Measurements from ENCODE around the gene CNOT10.
"Not testable (repeated sequence)": the region's sequence is repeated elsewhere in the genome, so short reads cannot be mapped to it uniquely, and the experiment has no call there.

CNOT10 gene

DNA sequence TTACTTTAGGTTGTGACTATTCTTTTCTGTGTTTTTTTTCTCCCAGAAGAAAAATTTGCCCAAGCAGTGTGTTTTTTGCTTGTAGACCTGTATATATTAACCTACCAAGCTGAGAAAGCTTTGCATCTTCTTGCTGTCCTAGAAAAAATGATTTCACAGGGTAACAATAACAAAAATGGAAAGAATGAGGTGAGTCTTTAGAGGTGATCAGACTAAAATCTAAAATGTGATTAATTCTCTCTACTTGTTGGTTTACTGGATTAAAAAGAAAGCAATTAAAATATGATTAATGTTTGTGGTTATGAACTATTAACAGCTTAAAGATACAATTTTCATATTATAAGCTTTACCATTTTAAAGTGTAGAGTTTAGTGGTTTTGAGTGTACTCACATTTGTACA lies 28.2 kb downstream of the CNOT10 start:
- Histone ChIP-seq H3K4me3 (ENCODE audit: low read depth, low read length) (no peak overlapping the region), H3K4me1 (ENCODE audit: control insufficient read depth, insufficient read depth, low read length) (no peaks in the 10 kb centered on the region), H3K9me3 (ENCODE audit: control insufficient read depth, insufficient read depth, low read depth, low read length) (no peaks in the 10 kb centered on the region), H3K27ac (ENCODE audit: low read depth, low read length) (no peak overlapping the region), H3K9ac (ENCODE audit: low read length) (no peak overlapping the region), H3K36me3 (ENCODE audit: control insufficient read depth, insufficient read depth, low read length) (peaks cover 87% of the 10 kb centered on the region), H3K27me3 (ENCODE audit: control insufficient read depth, insufficient read depth, low read length) (no peaks in the 10 kb centered on the region)

DNA sequence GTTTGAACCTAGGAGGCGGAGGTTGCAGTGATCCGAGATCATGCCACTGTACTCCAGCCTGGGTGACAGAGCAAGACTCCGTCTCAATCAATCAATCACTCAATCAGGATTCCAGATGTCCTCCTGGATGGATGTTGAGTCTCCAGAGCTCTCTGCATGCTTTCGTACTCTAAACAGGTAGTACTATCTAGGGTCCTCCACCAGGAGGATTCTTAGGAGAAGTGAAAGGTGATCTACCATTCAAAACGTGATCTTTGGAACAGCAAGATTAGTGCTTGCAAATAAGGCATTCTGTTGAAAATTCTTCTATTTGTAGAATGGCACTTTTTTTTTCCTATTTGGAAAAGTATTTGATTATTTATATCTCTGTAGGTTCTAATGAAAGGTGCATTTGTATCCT lies 34.3 kb downstream of the CNOT10 start:
- Histone ChIP-seq H3K27me3 (ENCODE audit: control insufficient read depth, insufficient read depth, low read length) (no peaks in the 10 kb centered on the region), H3K27ac (ENCODE audit: low read depth, low read length) (no peak overlapping the region), H3K36me3 (ENCODE audit: control insufficient read depth, insufficient read depth, low read length) (peaks cover 65% of the 10 kb centered on the region), H3K9ac (ENCODE audit: low read length) (no peak overlapping the region), H3K9me3 (ENCODE audit: control insufficient read depth, insufficient read depth, low read depth, low read length) (no peaks in the 10 kb centered on the region), H3K4me1 (ENCODE audit: control insufficient read depth, insufficient read depth, low read length) (no peaks in the 10 kb centered on the region), H3K4me3 (ENCODE audit: low read depth, low read length) (no peak overlapping the region)

DNA sequence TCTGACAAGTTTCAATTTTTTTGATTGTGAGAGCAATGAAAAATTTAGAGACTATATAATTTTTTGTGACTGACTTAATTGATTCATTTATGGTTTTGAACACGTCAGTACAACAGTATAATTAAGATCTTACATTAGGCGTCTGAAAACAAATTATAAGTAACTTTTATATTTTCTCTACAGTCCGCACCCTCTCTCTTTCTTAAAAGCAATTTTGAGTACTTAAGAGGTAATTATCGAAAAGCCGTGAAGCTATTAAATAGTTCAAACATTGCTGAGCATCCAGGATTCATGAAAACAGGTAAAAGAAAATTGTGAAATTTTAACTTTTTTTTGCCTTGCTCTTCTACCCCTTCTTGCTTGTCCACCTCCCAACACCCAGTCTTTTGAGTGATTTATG lies 34.9 kb downstream of the CNOT10 start:
- no peak overlapping the region for H3K27ac ChIP-seq (ENCODE audit: low read depth, low read length)
- H3K9me3 ChIP-seq (ENCODE audit: control insufficient read depth, insufficient read depth, low read depth, low read length) = no peaks in the 10 kb centered on the region
- no peaks in the 10 kb centered on the region for H3K27me3 ChIP-seq (ENCODE audit: control insufficient read depth, insufficient read depth, low read length)
- no peak overlapping the region for H3K4me3 ChIP-seq (ENCODE audit: low read depth, low read length)
- peaks cover 64% of the 10 kb centered on the region for H3K36me3 ChIP-seq (ENCODE audit: control insufficient read depth, insufficient read depth, low read length)
- H3K4me1 ChIP-seq (ENCODE audit: control insufficient read depth, insufficient read depth, low read length) = no peaks in the 10 kb centered on the region
- no peak overlapping the region for H3K9ac ChIP-seq (ENCODE audit: low read length)

DNA sequence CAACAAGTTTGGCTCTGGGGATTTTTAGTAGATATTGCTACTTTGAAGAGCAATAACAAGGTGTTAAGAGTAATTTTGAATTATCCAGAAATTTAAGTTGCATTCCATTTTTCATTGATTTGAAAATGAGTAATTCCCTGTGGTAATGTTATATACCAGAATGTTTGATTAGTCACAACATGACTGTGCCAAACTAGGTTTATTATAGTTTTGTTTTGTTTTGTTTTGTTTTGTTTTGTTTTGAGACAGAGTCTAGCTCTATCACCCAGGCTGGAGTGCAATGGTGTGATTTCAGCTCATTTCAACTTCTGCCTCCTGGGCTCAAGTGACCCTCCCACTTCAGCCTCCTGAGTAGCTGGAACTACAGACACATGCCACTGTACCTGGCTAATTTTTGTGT lies 40.7 kb downstream of the CNOT10 start:
- H3K4me1 ChIP-seq (ENCODE audit: control insufficient read depth, insufficient read depth, low read length) = no peaks in the 10 kb centered on the region
- H3K9ac ChIP-seq (ENCODE audit: low read length) = no peak overlapping the region
- no peak overlapping the region for H3K27ac ChIP-seq (ENCODE audit: low read depth, low read length)
- peaks cover 51% of the 10 kb centered on the region for H3K36me3 ChIP-seq (ENCODE audit: control insufficient read depth, insufficient read depth, low read length)
- no peaks in the 10 kb centered on the region for H3K9me3 ChIP-seq (ENCODE audit: control insufficient read depth, insufficient read depth, low read depth, low read length)
- H3K27me3 ChIP-seq (ENCODE audit: control insufficient read depth, insufficient read depth, low read length) = no peaks in the 10 kb centered on the region
- H3K4me3 ChIP-seq (ENCODE audit: low read depth, low read length) = no peak overlapping the region

DNA sequence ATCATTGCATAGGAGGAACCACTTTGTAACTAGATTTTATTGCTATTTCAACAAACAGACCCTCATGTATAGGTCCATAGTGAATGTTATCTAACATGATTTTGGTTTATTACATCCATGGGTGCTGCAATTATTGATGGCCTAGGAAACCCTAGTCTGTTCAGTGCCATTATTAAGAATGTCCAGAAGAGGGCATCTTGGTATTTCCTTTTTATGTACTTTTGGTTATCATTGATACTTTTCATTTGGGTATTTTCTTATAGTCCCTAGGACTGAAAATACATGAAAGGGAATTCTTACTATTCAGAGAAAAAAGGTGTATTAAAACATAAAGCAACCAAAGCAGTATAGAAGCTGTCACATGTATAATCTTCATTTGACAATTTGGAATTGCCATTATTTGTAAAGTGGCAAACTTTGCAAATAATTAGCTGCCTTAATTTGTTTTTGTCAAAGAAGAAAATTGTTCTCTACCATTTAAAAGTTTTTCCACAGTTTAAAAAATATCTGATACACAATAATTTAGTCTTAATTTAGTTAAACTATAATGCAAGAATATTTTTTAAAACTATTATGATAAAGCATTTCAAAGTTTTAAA lies 48.7 kb downstream of the CNOT10 start:
- Histone ChIP-seq H3K36me3 (ENCODE audit: control insufficient read depth, insufficient read depth, low read length) (peaks cover 36% of the 10 kb centered on the region), H3K27me3 (ENCODE audit: control insufficient read depth, insufficient read depth, low read length) (no peaks in the 10 kb centered on the region), H3K4me1 (ENCODE audit: control insufficient read depth, insufficient read depth, low read length) (peaks cover 15% of the 10 kb centered on the region), H3K9me3 (ENCODE audit: control insufficient read depth, insufficient read depth, low read depth, low read length) (no peaks in the 10 kb centered on the region), H3K9ac (ENCODE audit: low read length) (no peak overlapping the region), H3K27ac (ENCODE audit: low read depth, low read length) (no peak overlapping the region), H3K4me3 (ENCODE audit: low read depth, low read length) (no peak overlapping the region)

DNA sequence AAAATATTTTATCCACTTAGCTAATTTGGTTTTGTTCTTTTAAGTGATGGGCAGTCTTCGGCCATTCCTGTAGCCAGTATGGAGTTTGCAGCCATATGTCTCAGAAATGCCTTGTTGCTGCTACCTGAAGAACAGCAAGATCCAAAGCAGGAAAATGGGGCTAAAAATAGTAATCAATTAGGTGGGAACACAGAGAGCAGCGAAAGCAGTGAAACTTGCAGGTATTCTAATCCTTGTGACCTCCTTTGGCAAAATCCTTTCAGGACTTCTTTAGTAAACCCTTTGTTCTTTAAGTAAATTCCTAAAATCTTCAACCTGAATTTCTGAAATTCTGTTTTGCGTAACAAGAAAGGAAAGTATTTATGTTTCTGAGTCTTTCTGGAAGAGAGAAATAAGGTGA lies 49.8 kb downstream of the CNOT10 start:
- peaks cover 39% of the 10 kb centered on the region for H3K36me3 ChIP-seq (ENCODE audit: control insufficient read depth, insufficient read depth, low read length)

DNA sequence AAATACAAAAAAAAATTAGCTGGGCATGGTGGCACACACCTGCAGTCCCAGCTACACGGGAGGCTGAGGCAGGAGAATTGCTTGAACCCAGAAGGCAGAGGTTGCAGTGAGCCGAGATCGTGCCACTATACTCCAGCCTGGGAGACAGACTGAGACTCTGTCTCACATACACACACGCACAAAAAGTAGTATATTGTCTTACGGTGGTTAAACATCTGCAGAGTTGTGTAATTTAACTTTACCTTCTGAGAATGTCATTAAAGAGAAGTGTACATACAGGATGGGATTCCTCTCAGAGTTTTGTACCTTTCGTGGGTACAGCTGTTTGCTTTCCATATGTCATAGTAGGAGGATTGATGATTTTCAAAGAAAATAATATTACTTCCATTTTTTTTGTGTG lies 58.5 kb downstream of the CNOT10 start:
- H3K4me1 ChIP-seq (ENCODE audit: control insufficient read depth, insufficient read depth, low read length); H3K9me3 ChIP-seq (ENCODE audit: control insufficient read depth, insufficient read depth, low read depth, low read length); H3K27ac ChIP-seq (ENCODE audit: low read depth, low read length); H3K27me3 ChIP-seq (ENCODE audit: control insufficient read depth, insufficient read depth, low read length); H3K9ac ChIP-seq (ENCODE audit: low read length); H3K4me3 ChIP-seq (ENCODE audit: low read depth, low read length): not testable (repeated sequence)
- H3K36me3 ChIP-seq (ENCODE audit: control insufficient read depth, insufficient read depth, low read length) = peaks cover 45% of the 10 kb centered on the region

More for the DNA sequence above, 49.8 kb downstream of the CNOT10 start:
- H3K4me3 ChIP-seq (ENCODE audit: low read depth, low read length) = no peak overlapping the region
- peak overlapping the region; percentile 92 for H3K27ac ChIP-seq (ENCODE audit: low read depth, low read length)
- no peaks in the 10 kb centered on the region for H3K9me3 ChIP-seq (ENCODE audit: control insufficient read depth, insufficient read depth, low read depth, low read length)
- H3K9ac ChIP-seq (ENCODE audit: low read length) = no peak overlapping the region
- no peaks in the 10 kb centered on the region for H3K27me3 ChIP-seq (ENCODE audit: control insufficient read depth, insufficient read depth, low read length)
- peaks cover 15% of the 10 kb centered on the region for H3K4me1 ChIP-seq (ENCODE audit: control insufficient read depth, insufficient read depth, low read length)

DNA sequence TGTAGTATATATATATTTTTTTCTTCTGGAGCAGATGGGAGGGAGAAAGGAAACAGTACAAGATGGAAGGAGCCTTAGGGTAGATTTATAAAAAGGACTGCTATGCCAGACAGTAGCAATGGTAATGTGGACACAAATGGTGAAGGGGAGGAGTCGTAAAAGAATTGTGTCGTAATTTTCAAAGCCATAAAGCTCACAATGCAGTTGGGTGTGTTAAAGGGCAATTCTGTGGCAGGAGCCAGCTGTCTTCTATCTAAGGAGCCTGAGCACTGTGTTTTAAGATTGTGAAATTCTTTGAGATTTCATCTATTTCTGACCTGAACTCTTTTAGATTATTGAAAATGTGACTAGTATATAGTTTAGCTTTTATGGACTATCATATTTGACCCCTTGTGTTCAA lies 58.9 kb downstream of the CNOT10 start:
- no peak overlapping the region for H3K27ac ChIP-seq (ENCODE audit: low read depth, low read length)
- no peaks in the 10 kb centered on the region for H3K27me3 ChIP-seq (ENCODE audit: control insufficient read depth, insufficient read depth, low read length)
- H3K9me3 ChIP-seq (ENCODE audit: control insufficient read depth, insufficient read depth, low read depth, low read length) = peaks cover 6% of the 10 kb centered on the region
- H3K4me1 ChIP-seq (ENCODE audit: control insufficient read depth, insufficient read depth, low read length) = no peaks in the 10 kb centered on the region
- no peak overlapping the region for H3K4me3 ChIP-seq (ENCODE audit: low read depth, low read length)
- peaks cover 42% of the 10 kb centered on the region for H3K36me3 ChIP-seq (ENCODE audit: control insufficient read depth, insufficient read depth, low read length)
- H3K9ac ChIP-seq (ENCODE audit: low read length) = no peak overlapping the region

DNA sequence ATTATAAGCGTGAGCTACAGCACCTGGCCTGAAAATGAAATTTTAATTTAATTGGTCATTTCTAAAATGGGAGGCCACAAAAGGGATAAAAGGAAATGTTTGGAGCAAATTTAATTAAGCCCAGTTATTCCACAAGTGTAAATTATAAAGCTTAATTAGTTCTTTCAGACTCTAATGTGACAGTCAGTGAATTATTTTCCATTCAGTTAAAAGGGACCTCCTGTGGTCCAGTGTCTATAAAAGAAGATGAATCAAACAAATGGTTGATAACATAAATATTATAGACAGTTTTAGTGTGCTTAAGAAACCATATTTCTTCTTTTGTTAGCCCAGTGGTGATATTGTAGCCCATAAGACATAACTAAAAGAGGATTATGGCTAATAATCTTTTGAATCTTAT lies 66.4 kb downstream of the CNOT10 start:
- H3K27me3 ChIP-seq (ENCODE audit: control insufficient read depth, insufficient read depth, low read length) = no peaks in the 10 kb centered on the region
- no peak overlapping the region for H3K9ac ChIP-seq (ENCODE audit: low read length)
- H3K36me3 ChIP-seq (ENCODE audit: control insufficient read depth, insufficient read depth, low read length) = peaks cover 10% of the 10 kb centered on the region
- no peak overlapping the region for H3K4me3 ChIP-seq (ENCODE audit: low read depth, low read length)
- H3K27ac ChIP-seq (ENCODE audit: low read depth, low read length) = no peak overlapping the region
- no peaks in the 10 kb centered on the region for H3K4me1 ChIP-seq (ENCODE audit: control insufficient read depth, insufficient read depth, low read length)
- H3K9me3 ChIP-seq (ENCODE audit: control insufficient read depth, insufficient read depth, low read depth, low read length) = no peaks in the 10 kb centered on the region

DNA sequence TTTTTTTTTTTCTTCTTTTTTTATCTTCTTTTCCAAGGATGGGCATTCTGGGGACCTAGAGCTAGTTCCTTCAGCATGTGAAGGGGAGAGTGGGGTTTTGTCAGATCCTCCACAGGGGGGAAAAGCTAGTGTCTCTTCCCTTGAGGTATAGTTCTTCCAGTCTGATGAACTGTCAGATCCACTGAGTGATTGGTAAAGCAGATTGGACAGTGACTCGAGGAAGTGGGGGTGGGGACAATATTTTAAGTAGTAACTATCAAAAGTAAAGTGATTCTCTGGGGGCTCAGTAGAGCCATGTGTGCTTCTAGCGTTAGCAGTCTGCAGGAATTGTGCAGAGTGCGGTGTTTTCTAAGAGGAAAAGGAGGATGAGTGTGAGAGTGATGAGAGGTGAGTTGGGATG lies 70.8 kb downstream of the CNOT10 start:
- no peak overlapping the region for H3K4me3 ChIP-seq (ENCODE audit: low read depth, low read length)
- H3K36me3 ChIP-seq (ENCODE audit: control insufficient read depth, insufficient read depth, low read length) = peaks cover 13% of the 10 kb centered on the region
- H3K9me3 ChIP-seq (ENCODE audit: control insufficient read depth, insufficient read depth, low read depth, low read length) = no peaks in the 10 kb centered on the region
- H3K27me3 ChIP-seq (ENCODE audit: control insufficient read depth, insufficient read depth, low read length) = no peaks in the 10 kb centered on the region
- H3K9ac ChIP-seq (ENCODE audit: low read length) = no peak overlapping the region
- H3K27ac ChIP-seq (ENCODE audit: low read depth, low read length) = no peak overlapping the region
- H3K4me1 ChIP-seq (ENCODE audit: control insufficient read depth, insufficient read depth, low read length) = no peaks in the 10 kb centered on the region

DNA sequence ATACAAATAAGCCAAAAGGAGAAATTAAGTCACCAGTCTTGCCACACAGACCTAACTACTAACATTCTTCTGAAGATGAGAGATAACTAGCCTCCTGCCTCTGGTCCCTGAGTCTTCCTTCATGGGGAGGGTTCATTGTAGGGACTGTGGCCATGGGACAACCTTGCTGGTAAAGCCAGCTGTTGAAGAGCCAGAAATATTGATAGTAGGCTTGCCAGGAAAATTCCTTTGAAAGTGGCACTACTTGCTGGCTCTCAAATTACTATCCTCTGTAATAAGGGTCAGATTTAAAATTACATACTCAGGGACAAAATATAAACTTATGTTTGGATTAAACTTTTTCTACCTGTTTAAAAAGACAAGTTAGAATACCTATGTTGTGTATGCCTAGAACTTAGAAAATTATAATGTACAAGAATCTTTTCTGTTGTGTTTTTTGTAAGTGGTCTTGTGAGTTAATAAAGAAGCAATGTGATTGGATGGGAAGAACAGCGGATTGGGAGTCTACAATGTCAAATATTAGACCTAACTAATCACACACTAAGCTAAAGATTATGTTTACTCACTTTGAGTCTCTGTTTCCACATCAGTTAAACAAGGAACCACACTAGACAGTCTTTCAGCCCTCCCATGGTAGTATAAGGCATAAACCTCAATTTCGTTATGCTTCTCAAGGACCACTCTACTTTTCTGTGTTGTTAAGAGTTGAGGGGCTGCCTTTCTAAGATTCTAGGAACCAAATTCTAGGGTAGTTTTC lies 72.8 kb downstream of the CNOT10 start:
- Histone ChIP-seq H3K9me3 (ENCODE audit: control insufficient read depth, insufficient read depth, low read depth, low read length) (no peaks in the 10 kb centered on the region), H3K27me3 (ENCODE audit: control insufficient read depth, insufficient read depth, low read length) (no peaks in the 10 kb centered on the region), H3K36me3 (ENCODE audit: control insufficient read depth, insufficient read depth, low read length) (peaks cover 22% of the 10 kb centered on the region), H3K4me3 (ENCODE audit: low read depth, low read length) (no peak overlapping the region), H3K27ac (ENCODE audit: low read depth, low read length) (no peak overlapping the region), H3K9ac (ENCODE audit: low read length) (no peak overlapping the region), H3K4me1 (ENCODE audit: control insufficient read depth, insufficient read depth, low read length) (no peaks in the 10 kb centered on the region)
